Measurements from ENCODE around the gene ATP9A.

ATP9A gene

DNA sequence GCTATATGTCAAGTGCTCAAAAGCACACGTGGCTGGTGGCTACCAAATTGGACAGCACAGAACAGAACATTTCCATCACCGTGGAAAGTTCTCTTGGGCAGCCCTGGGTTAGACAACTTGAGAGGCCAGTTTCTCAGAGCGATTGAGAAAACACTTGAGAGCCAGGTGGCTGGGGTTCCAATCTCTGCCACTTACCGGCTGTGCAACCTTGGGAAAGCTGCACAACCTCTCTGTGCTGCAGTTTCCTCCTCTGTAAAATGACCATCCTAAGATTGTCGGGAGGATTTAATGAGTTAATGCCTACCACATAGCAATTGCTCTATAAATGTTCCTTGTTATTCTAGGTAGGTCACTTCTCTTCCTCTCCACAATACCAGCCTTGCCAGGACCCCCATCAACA lies 200.6 kb downstream of the ATP9A start:
- DNase-seq: no peak

DNA sequence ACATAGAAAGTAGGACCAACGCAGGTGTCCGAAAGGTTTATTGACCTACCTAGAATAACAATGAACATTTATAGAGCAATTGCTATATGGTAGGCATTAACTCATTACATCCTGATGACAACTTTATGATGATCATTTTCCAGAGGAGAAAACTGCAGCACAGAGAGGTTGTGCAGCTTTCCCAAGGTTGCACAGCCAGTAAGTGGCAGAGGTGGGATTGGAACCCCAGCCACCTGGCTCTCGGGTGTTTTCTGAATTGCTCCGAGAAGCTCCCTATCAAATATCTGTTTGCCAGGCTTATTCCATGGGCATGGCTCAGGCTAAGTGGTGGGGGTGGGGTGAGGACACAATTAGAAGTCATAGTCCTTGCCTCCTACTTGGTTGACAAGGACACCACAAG lies 201.6 kb downstream of the ATP9A start:
- DNase-seq: no peak

DNA sequence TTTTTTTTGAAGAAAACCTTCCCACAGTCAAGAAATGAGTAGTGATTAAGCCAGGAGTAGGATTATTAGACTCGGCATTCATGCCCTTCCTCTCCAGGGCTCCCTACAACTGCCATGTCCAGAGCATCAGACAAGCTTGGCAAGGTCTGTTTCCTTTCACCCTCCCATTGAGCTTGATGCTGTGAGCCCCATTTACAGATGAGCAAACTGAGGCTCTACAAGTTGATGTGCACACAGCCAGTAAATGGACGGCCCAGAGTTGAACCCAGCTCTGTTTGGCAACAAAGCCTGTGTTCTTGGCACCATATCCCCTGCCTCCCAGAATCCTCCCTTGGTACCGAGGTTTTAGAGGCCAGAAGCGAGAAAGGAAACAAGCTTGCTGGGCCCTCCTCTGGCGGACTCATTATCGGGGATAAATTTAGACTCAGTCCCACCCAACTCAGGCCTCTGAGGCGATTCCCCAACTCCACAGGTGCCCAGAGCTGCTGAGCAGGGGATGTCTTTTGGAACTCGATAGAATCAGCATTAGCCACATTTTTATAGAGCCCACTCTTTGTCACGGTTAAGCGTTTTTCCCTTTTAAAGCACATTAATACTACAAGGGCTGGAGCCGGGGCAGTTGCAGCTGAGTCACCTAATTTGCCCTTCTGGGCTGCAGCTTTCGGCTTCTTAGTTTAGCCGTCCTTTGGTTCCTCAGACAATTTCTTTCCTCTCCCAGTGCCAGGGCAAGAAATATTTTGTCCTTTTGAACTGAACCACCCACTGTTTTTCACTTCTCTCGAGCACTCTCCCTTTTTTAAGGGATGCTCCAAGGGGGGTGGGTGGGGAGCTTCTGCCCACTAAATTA lies 202.7 kb downstream of the ATP9A start:
- DNase-seq: no peak

DNA sequence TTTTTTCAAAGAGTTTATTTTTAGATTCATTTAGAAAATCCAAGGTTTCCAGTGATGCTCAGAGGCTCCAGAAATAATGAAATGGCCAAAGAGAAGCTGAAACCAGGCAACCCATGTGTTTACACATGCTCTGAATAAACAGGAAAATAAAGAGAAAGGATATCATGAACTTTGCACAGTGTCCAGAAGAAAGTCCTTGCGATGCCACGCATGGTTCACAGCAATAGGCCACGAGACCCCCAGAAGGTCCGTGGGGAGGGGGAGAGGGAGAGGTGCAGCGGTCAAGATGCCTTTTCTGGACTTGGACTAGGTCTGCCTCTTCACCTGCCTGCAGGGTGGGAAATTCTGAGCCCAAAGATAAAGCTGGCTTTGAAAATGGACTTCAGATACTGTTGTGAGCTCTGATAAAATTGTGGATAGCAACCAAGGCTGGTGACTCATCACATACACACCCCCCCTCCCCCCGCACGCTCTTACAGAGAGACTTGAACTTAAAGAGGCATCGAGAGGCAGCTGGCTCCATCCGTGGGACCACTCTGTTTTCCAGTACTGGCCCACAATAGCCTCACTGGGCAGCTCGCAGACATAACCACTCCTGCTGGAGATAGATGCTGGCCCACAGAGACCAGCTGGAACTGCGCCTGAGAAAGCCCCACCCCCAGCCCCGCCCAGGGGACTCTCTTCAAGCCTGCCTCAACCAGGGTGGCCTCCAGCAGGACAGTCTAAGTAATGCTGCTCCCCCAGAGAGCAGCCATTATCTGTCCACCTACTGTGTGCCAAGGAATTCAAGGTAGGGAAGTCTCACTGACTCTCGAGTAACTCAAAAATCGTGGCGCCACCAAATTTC lies 204.5 kb downstream of the ATP9A start:
- DNase-seq: no peak

DNA sequence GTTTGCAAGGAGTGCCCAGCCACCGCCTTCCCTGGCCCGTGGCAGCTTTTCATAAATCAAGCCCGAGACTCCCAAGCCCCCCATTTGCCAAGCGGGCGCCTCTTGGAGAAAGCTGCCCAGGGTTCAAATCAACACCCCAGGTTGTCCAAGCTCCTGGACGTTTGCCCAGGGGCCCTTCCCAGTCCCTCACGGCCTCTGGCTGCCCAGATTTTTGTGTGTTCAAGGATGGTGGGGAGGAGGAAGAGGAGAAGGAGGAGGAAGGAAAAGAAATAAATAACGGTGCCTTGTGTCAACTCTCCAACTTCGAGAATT lies 205.1 kb downstream of the ATP9A start:
- no peak for DNase-seq

DNA sequence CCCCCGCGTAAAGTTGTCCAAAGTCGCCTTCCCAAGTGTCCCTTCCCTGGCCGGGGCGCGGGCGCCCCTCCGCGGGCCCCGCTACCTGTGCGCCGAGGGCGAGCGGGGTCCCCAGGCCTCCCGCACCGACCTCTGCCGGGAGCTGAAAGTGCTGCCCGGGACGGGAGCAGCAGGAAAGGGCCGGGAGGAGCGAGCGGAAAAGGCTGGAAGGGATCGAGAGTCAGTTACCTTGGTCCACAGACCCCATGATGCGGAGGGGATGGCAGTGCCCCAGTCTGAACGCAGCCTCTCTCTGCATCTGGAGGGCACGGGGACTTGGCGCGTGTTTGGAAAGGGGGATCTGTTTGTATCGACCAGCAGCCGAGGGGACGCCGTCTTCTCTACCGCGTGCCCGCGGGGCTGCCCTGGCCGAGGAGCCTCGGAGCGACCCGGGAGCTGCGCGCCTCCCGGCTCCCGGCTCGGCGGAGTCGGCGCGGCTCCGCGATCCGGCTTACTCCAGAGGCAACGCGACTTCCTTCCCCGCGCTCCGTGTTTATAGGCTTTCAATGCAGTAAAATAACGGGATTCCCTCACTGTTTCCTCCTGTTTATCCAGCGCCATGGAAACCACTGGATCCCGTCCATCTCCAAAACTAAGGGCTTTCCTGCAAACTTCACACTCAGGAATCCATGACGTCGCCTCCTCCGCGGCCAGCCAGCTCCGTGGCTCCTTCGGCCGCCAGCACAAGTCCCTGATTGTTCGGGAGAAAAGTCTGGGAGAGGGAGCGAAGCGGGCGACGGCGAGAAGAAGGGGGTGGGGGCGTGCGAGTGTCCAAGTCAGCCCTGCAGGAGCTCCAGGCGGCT lies 205.6 kb downstream of the ATP9A start:
- no peak for DNase-seq

DNA sequence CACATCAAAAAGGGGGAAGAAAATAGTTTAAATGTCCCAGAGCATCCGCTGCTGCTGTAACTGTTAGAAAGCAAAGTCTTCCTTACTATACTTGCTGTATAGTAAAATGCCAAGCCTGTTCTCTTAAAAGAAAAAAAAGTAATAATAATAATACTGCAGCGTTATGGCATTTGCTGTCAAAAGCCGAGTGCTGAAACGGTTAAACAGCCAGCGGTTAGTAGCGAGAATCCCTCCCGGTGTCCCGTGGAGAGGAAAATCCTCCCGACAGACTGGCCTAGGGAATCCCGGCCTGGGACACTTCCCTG lies 206.2 kb downstream of the ATP9A start:
- no peak for DNase-seq

DNA sequence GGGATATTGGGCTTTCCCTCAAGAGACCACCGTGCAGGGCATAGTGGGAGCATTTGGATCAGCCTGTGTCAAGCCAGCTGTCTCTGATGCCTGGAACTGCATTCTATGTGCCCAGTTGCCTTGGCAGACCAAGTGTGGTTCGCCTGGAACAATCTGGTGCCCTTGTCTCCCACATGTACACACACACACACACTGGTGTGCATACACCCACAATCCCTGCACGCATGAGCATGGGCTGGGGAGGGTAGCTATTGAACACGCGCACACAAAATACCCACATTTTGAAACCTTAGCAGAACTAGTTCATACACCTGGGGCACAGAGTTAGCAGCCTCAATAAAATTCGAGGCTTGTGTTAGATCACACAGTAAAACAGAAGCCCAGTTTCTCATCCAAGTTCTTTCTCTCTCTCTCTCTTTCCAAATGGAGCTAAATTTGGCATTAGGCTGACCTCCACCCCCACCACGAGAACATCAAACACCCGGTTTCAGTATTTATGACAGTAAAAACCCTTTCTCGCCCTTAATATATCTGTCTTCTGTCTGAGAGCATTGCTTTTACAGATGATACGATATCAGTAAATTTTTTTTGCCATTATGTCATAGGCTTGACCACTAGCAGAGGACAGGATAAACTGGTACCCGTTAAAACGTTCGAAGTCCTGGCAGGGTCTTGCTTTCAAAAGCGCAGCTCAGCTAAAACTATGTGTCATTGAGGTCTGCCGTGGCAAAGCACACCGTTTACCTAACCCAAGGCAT lies 207.5 kb downstream of the ATP9A start:
- no peak for DNase-seq

DNA sequence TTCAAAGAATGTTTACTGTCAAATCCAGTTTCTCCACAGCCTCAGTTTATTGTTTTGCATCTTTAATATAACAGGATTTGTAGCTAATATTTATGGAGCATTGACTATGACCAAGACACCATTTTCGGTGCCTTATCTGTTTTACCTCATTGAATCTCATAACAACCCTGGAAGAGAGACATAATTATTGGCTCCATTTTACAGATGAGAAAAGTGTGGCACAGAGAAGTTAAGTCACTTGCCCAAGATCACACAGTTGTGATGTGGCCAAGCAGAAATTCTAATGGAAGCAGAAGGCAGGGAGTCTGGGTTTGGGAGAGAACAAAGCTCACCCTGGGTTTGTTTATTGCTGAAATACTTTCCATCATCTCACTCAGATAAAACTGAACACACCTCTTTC lies 208.1 kb downstream of the ATP9A start:
- no peak for DNase-seq

DNA sequence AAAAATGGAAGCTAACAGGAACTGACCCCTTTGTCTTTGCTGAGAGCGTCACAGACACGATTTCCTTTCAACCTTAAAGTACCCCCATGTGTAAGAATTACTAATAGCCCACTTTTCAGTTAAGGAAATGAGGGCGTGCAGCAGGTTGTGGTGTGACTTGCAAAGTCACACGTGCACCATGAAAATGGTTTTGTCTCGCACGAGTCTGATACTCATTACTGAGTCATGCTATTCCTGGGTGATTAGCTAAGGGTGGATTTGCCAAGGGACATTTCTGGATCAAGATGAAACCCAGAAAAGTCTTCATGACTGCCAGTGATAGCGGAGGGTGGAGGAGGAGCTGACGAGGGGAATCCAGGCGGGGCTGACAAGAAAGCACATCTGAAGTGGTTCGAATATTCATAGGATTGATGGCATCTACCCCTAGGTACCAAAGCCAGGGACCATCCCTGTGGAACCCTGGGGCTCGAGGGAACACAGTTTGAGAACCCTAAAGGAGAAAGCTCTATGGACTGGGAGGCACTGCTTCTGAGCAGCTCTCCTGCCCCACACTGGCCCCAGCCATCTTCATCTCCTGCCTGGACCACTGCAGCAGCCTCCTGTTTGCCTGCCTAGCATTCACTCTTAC lies 213.5 kb downstream of the ATP9A start:
- DNase-seq: no peak

DNA sequence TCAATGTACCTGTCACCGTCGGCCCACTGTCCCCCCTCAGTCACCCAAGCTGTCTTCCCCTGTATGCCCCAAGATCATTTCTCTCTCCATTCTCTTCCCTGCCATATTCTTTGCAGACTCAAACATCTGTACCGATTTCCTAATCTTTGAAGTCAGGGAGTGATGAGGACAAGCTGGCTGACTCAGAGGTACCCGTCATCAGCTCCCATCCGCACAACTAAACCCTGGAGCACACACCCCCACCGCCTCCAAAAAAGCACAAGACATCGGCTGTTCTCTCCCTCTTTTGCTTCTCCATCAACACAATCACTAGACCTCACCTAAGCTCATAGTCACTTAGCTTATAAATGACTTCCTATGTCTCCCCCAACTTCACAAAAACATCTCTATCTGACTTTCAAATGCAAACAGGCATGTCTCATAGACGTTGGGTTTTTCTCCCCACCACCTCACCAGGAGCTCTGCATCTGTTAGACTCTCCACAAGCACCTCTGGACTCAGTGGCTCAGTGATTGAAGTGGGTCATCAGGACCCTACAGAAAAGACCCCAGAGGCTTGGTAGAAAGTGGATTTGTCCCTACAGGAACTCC lies 214.2 kb downstream of the ATP9A start:
- no peak for DNase-seq

DNA sequence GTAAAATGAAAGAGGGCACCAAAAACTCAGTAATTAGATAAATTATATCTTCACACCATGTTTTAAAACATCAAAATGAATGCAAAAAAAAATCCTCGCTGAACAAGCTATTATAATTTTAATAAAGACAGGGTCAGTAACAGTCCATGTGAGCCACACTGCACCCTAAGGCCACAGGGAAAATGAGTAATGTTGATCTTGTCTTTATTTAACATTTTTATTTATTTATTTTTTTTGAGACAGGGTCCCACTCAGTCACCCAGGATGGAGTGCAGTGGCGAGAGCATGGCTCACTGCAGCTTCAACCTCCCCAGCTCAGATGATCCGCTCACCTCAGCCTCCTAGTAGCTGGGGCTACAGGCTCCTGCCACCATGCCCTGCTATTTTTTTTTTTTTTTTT lies 217.0 kb downstream of the ATP9A start:
- no peak for DNase-seq

DNA sequence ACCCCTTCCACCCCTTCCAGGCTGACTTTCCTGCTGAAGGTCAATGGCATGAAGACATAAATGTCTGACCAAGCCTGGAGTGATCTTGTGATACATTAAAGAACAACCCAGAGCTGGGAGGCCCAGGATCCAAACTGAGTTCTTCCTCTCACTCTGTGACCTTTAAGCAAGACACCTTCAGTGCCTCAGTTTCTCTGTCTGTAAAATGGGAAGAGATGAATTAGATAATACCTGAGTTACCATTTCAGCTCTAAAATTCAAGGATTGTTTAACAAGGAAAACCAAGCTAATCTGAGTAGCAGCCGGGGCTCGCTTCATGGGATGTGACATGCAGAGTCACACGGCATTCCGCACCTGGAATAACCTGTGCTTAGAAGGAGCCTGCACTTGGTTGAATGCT lies 218.7 kb downstream of the ATP9A start:
- DNase-seq: no peak

DNA sequence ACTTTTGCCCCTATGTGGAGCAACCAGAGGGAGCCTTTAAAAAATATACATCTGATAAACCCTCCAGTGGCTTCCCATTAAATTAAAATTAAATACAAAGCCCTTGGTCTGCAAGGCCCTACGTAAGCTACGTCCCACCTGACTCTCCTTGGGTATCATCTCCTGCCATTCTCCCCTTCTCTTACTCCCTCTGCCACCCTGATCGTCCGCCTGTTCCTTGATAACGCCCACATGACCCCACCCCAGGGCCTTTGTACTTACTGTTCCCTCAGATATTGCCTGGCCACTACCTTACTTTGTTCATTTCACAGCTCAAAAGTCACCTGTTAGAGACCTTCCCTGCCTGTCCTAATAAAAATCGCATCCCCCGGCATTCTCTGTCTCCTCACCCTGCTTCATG lies 220.2 kb downstream of the ATP9A start:
- DNase-seq: no peak

Data from DMS79 (cell line).